ENCODE measurements around the gene CRYBB1.

DNA sequence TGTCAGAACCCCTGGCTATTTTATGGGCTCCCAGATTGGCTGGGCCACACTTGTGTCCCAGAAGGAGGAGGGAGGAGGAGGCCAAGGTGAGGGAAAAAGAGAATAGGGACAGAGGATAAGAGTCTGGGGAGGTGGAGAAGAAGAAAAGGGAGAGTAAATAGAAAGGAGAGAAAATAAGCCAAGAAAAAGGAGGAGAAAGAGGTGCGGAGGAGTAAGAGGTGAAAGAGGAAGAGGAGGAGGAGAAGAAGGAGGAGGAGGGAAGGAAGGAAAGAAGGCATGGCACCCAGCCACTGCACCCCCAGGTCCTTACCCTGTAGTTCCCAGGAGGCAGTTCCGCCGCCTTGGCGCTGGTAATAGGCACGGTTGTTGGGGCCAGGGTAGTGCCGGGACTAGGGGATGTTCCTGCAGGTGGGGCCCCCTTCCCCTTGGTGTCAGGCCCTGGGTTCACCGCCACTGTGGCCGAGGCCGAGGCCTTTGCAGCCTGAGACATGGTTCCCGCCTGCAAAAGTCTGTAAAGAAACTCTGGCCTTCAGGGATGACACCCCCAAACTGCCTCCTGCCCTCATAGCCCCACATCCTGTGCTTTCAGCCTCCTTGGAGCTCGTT is 1.9 kb downstream of the CRYBB1 start:
- TF ChIP-seq EP300 (IDR thresholded peaks at IDR 0.05; ENCODE audit: borderline replicate concordance in 1 of 2, low read depth in 1 of 2, low read length in 1 of 2) (no peak), CTCF (IDR thresholded peaks at IDR 0.05) (no peak), TCF12 (IDR thresholded peaks at IDR 0.05) (no peak)
